GM13977 (cell line): Measurements from ENCODE around the gene DGKH.
A peak's percentile ranks its signal among the peaks of the same experiment; 100 is the strongest.

Experiments used
- DNase-seq: peaks from one replicate; pipeline ENCODE4 v3.0.0; 2012; ENCODE audit warnings: low spot score
- in situ Hi-C: fragments of 300-500 bp; cut with MboI; formaldehyde crosslinking; loops from one replicate; pipeline ENCODE4 v1.12.0; 2022; ENCODE audit warnings: low sequenced_read_pairs, low pct_unique_long_range_greater_than_20kb, mixed read lengths, inconsistent platforms; ENCODE audit not compliant: unreplicated experiment
- TF ChIP-seq, protein P1 (sequence below): IDR thresholded peaks from 2 replicates; pipeline ENCODE4 v1.5.1; 2012; ENCODE audit warnings: mild to moderate bottlenecking, control low read depth; ENCODE audit not compliant: insufficient read depth; ENCODE audit errors: extremely low read depth, missing control alignments

Gene DGKH

DNA sequence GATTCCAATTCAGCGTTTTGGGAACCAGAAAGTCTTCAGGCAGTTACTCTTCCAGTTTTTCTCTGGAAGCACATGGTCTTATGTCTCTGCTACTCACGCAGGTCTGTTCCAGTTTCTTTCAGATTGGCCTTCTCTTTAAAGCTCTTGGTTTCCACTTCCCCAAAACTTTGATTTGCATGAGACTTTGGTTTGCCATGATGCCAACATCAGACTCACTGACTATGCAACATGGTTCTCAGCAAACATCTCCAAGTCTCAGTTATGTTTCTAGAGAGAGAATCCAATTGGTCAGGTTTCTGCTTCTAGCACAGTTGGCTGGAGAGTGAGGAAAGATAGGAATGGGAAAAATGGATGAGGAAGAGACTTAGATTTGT, 226.6 kb downstream of the DGKH start:
- peak; percentile 38 for DNase-seq
- TF ChIP-seq, protein P1, sequence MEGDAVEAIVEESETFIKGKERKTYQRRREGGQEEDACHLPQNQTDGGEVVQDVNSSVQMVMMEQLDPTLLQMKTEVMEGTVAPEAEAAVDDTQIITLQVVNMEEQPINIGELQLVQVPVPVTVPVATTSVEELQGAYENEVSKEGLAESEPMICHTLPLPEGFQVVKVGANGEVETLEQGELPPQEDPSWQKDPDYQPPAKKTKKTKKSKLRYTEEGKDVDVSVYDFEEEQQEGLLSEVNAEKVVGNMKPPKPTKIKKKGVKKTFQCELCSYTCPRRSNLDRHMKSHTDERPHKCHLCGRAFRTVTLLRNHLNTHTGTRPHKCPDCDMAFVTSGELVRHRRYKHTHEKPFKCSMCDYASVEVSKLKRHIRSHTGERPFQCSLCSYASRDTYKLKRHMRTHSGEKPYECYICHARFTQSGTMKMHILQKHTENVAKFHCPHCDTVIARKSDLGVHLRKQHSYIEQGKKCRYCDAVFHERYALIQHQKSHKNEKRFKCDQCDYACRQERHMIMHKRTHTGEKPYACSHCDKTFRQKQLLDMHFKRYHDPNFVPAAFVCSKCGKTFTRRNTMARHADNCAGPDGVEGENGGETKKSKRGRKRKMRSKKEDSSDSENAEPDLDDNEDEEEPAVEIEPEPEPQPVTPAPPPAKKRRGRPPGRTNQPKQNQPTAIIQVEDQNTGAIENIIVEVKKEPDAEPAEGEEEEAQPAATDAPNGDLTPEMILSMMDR, result no peak

DNA sequence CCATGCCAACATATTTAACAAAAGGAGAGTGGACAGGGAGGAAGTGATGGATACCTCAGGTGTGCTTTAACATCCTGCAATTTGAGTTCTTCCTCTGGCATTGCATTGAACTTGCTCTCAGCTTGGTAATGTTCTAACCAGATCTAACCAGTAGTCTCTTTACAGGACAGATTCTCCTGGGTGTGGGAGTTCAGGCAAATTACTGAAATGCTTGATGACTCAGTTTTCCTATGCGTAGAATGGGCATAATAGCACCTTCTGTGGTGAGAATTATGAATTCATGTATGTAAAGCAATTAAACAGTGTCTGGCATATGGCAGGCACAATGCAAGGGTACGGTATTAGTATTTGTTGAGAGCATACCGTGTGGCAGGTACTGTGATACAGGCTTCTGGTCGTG, 227.1 kb downstream of the DGKH start:
- DNase-seq, result no peak
- in situ Hi-C loops, result no loop called here

More for the DNA sequence above, 226.6 kb downstream of the DGKH start:
- in situ Hi-C loops, result no loop called here

DNA sequence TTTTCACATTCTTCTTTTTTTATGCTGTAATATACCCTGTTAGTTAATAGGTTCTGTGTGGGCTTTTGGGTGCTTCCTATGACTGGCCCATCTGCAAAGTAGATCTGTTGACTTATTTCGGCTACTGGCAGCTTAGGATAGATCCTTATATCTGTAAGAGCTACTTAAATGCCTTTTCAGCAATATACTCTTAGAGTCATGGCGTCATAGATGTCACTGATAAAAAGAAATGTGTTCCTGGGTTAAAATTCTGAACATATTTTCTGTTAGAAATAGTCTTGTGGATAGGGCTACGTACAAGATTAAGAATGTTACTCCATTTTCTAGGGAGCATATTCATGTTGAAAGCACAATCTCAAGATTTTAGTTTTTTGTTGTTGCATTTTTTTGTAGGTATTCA, 228.2 kb downstream of the DGKH start:
- TF ChIP-seq, protein P1, result no peak
- DNase-seq, result no peak
- in situ Hi-C loops, result no loop called here

More for the DNA sequence above, 227.1 kb downstream of the DGKH start:
- TF ChIP-seq, protein P1, result no peak

DNA sequence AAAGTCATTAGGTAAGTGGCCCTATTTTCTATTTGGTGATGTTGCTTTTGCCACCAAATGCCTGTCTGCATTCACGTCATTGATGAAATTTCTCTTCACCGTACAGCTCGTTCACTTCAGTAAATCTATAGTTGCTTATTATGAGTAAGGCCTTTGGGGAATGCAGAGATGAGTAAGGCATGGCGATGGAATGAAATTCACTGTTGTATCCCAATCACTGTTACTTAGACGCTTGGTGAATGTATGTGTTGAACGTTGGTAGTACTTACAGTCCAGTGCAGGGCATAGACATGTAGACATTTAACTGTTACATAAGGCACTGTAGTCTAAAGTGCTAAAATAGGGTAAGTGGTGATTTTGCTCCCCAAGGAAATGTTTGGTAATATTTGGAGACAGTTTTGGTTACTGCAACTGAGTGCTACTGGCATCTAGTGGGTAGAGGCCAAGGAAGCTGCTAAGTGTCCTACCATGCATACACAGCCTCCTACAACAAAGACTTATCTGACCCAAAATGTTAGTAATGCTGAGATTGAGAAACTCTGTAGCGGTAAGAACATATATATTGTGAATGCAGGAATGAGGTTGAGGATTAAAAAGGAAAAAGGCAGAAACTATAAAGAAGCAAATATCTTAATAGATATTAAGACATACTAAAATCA, 229.3 kb downstream of the DGKH start:
- no peak for DNase-seq
- TF ChIP-seq, protein P1, result no peak
- in situ Hi-C loops, result no loop called here

DNA sequence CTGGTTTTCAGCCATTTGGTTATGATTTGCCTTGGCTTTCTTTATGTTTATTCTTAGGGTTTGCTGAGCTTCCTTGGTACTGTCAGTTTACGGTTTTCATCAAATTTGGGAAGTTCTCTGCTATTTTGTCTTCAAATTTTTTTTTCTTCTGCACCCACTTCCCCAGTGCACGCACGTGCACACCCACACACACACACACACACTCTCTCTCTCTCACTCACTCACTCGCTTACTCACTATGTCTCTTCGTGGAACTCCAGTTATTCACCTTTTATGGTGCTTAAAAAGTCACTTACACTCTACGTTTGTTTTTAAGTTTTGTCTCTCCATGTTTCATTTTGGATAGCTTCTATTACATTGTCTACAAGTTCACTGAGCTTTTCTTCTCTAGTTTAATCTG, 230.6 kb downstream of the DGKH start:
- TF ChIP-seq, protein P1, result no peak
- DNase-seq, result no peak
- in situ Hi-C loops, result no loop called here

DNA sequence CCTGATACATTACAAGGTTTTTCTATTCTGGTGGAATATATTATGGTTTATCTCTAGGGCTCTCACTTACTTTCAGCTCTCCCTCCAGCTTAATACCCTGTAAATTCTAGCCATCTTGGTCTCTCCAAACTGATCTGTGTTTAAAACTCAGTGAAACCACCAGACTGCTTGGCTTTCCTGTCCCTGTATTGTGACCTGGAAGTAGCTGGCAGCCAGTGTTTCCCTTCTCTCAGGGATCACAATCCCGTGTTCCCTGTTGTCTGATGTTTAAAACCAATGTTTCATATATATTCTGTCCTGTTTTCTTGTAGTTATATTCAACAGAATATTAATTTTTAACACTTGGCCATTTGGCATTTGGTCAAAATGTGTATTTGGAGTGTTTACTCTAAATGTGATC, 231.5 kb downstream of the DGKH start:
- in situ Hi-C loops, result no loop called here
- DNase-seq, result no peak
- TF ChIP-seq, protein P1, result no peak
